HEK293T (cell line): ENCODE data around the gene SSTR5.

ENCODE experiments used
- CTCF ChIA-PET: fragments of 350-600 bp; formaldehyde crosslinking; extraction: SDS; loops from one replicate; lab custom pipeline; 2021; ENCODE audit warnings: antibody characterized with exemption, inconsistent platforms; lab: Yijun Ruan, JAX
- POLR2A ChIA-PET: fragments of 350-600 bp; formaldehyde crosslinking; extraction: SDS; loops from one replicate; lab custom pipeline; 2020; ENCODE audit warnings: antibody characterized with exemption, inconsistent platforms; lab: Yijun Ruan, JAX
- DNase-seq: peaks from one replicate; pipeline ENCODE4 v3.0.0; 2012; ENCODE audit warnings: mixed read lengths; ENCODE audit errors: extremely low spot score
- ARNT ChIP-seq: fragments of 450-650 bp; IDR thresholded peaks from 2 replicates; pipeline ENCODE4 v1.6.1; 2017; ENCODE audit warnings: mild to moderate bottlenecking
- BHLHE40 ChIP-seq: fragments of 450-650 bp; IDR thresholded peaks from 2 replicates; pipeline ENCODE4 v1.6.1; 2016; ENCODE audit warnings: mild to moderate bottlenecking, moderate library complexity, borderline replicate concordance
- CTBP1 ChIP-seq: fragments of 450-650 bp; IDR thresholded peaks from 2 replicates; pipeline ENCODE4 v1.6.1; 2016; ENCODE audit warnings: borderline replicate concordance
- ELF4 ChIP-seq: fragments of 450-650 bp; IDR thresholded peaks from 2 replicates; pipeline ENCODE4 v1.6.1; 2017; ENCODE audit warnings: antibody characterized with exemption
- FOXA1 ChIP-seq: fragments of 450-650 bp; IDR thresholded peaks from 2 replicates; pipeline ENCODE4 v1.6.1; 2016; ENCODE audit warnings: mild to moderate bottlenecking
- FOXK2 ChIP-seq: fragments of 450-650 bp; IDR thresholded peaks from 2 replicates; pipeline ENCODE4 v1.6.1; 2016; ENCODE audit warnings: mild to moderate bottlenecking
- FOXM1 ChIP-seq: fragments of 450-650 bp; IDR thresholded peaks from 2 replicates; pipeline ENCODE4 v1.6.1; 2017; ENCODE audit warnings: mild to moderate bottlenecking, borderline replicate concordance
- HDGF ChIP-seq: fragments of 450-650 bp; IDR thresholded peaks from 2 replicates; pipeline ENCODE4 v1.6.1; 2017; ENCODE audit warnings: antibody characterized with exemption, borderline replicate concordance
- L3MBTL2 ChIP-seq: fragments of 450-650 bp; conservative IDR thresholded peaks from 2 replicates; pipeline ENCODE4 v1.6.1; 2016; ENCODE audit warnings: mild to moderate bottlenecking
- LEF1 ChIP-seq: fragments of 450-650 bp; IDR thresholded peaks from 2 replicates; pipeline ENCODE4 v1.6.1; 2017; ENCODE audit warnings: mild to moderate bottlenecking, borderline replicate concordance
- NFRKB ChIP-seq: fragments of 450-650 bp; IDR thresholded peaks from 2 replicates; pipeline ENCODE4 v1.6.1; 2016; ENCODE audit warnings: mild to moderate bottlenecking, moderate library complexity
- SP1 ChIP-seq: fragments of 450-650 bp; IDR thresholded peaks from 2 replicates; pipeline ENCODE4 v1.6.1; 2017
- SUZ12 ChIP-seq: fragments of 450-650 bp; IDR thresholded peaks from 2 replicates; pipeline ENCODE4 v1.6.1; 2016; ENCODE audit warnings: mild to moderate bottlenecking
- TARDBP ChIP-seq: fragments of 450-650 bp; IDR thresholded peaks from 2 replicates; pipeline ENCODE4 v1.6.1; 2016
- ZNF384 ChIP-seq: fragments of 450-650 bp; IDR thresholded peaks from 2 replicates; pipeline ENCODE4 v1.6.1; 2016
- TF ChIP-seq, protein P1 (sequence below): fragments of 450-650 bp; IDR thresholded peaks from 2 replicates; pipeline ENCODE4 v1.6.1; 2016

SSTR5 gene

DNA sequence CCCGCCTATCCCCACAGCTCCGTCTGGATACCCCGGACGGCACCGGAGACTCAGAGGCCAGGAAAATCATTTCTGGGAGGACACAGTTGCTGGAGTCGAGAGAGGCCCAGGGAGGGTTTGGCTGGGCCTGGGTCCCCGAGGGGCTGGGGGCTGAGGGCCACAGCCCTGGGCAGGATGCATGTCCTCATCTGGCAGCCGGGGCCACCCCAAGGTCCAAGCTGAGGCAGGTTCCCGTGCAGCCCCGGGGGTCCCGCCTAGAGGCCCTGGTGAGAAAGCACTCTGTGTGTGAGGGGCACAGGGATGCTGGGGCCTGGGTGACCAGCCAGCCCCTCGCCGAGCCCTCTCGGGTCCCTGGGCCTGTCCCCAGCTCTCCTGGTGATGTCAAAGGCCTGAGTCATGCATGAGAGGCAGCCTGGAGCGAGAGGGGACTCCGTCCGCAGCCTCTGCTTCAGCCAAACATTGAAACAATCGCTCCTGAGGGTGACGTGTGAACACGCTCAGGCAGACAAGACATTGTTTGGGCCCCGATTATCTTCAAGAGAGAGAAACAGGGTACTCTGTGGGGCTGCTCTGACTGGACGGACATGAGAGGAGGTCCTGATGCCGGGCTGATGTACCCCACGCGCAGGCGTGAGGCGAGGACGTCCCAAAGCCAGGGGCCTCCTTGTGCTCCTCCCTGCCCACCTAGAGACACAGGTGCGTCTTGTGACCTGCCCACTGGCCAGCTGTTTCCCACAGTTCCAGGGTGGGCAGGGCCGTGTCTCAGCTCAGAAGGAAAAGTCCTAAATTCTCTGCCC, 49.3 kb downstream of the SSTR5 start:
- TF ChIP-seq BHLHE40 (no peak), FOXM1 (no peak), FOXA1 (no peak), NFRKB (no peak), FOXK2 (no peak), ARNT (no peak), CTBP1 (no peak)
- TF ChIP-seq, protein P1, sequence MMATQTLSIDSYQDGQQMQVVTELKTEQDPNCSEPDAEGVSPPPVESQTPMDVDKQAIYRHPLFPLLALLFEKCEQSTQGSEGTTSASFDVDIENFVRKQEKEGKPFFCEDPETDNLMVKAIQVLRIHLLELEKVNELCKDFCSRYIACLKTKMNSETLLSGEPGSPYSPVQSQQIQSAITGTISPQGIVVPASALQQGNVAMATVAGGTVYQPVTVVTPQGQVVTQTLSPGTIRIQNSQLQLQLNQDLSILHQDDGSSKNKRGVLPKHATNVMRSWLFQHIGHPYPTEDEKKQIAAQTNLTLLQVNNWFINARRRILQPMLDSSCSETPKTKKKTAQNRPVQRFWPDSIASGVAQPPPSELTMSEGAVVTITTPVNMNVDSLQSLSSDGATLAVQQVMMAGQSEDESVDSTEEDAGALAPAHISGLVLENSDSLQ = no peak
- POLR2A ChIA-PET = no interaction called here
- CTCF ChIA-PET = interaction anchor here (0.6 kb wide), 1 partner anchor 19 kb away, joined by 3 read pairs; no protein-coding TSS in a partner anchor
- no peak for DNase-seq

DNA sequence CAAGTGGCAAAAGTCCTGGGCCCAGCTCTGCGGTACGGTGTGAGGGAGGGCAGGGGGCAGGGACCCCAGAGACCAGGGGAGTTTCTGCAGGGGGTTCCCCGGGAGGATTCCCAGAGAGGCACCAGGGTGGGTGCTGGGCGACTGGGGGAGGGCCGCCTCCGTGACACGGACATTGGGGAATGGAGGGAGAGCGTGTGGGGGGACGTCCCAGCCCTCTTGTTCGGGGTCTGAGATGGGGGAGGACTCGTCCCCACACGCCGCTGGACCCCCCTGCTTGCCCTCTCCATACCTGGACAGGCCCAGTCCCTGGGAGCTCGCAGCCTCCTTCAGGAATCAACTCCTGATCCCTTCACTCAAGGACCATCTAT, 49.8 kb downstream of the SSTR5 start:
- ChIA-PET POLR2A (no interaction called here), CTCF (interaction anchor here (0.6 kb wide), 1 partner anchor 19 kb away, joined by 3 read pairs; no protein-coding TSS in a partner anchor)
- no peak for DNase-seq
- no peak for TF ChIP-seq ARNT
- no peak for TF ChIP-seq HDGF
- TF ChIP-seq NFRKB = no peak
- TF ChIP-seq FOXM1 = no peak
- TF ChIP-seq FOXA1 = no peak
- no peak for TF ChIP-seq TARDBP
- no peak for TF ChIP-seq CTBP1
- TF ChIP-seq SUZ12 = no peak

DNA sequence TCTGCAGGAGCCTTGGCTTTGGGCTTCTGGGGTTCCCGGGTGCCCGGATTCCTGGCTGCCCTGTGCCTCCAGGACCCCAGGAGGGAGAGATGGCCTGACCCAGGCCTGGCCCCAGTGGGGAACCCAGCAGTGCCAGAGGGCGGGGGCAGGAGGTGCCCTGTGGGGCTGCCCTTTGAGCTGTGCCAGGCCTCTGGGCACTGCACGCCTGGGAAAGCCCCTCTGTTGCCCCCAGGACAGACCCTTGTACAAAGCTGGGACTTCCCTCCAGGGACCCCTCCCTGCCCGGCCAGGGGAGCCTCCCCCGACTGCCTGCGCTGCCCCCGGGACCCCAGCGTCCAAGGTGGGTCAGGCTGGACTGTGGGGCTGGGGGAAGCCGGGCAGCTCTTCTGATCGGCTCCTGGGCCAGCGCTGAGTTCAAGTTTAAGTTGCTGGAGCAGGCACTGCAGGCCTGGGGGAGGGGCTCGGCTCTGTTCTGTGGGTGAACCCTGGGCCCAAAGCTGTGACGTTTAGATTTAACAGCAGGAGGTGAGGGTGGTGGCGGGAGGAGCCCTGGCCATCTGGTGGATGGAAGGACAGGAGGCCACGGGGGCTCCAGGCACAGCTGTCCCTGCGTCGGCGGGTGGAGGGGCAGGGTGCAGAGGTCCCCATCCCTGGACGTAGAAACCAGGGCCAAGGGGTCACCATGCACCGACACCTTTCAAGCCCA, 51.1 kb downstream of the SSTR5 start:
- TF ChIP-seq ZNF384 (no peak), FOXA1 (no peak), L3MBTL2 (no peak), ELF4 (no peak), SP1 (no peak), CTBP1 (no peak), HDGF (no peak), ARNT (no peak), SUZ12 (no peak), BHLHE40 (no peak), LEF1 (no peak), TARDBP (no peak), NFRKB (no peak), FOXK2 (no peak), FOXM1 (no peak)
- TF ChIP-seq, protein P1 = no peak
- no peak for DNase-seq
- ChIA-PET POLR2A (no interaction called here), CTCF (no interaction called here)

DNA sequence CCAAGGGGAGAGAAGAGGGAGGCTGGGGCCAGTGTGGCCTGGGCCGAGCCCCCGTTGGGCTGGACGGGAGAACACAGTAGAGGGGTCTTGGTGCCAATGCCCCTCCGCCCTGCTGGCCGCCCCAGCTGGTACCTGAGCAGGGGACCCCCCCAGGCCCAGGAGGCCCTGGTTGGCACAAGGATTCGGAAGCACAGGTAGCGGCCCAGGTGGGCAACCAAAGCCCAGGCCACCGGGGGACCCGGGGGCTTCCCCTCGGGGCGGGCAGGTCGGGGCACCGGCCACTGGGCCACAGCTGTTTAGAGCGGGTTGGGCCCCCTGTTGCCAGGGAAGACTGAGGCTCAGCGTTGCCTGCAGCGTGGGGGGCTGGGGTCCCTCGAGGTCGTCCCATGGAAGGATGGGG, 51.7 kb downstream of the SSTR5 start:
- CTCF ChIA-PET = no interaction called here
- TF ChIP-seq FOXM1 (no peak), ARNT (no peak), FOXK2 (no peak), HDGF (no peak), SUZ12 (no peak), TARDBP (no peak), SP1 (no peak), ZNF384 (no peak), CTBP1 (no peak), BHLHE40 (no peak), FOXA1 (no peak), LEF1 (no peak), ELF4 (no peak), NFRKB (no peak), L3MBTL2 (no peak)
- TF ChIP-seq, protein P1 = no peak
- POLR2A ChIA-PET = no interaction called here
- no peak for DNase-seq

DNA sequence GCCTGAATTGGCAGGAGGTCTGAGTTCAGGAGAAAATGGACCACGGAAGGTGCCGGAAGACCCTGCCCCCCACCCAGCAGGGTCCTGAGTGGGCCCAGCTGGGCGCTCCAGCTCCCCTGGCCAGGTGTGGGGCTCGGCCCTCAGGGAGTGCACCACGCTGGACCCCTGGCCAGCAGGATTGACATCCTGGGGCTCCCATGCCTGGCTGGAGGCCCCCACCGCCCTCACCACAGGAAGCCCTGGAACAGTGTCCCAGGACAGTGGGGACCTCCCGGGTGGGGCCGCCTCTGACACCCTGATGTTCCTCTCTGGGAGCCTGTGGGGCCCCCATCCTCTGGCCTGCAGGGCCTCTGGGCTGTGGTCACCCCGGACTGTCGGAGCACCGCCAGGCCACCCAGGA, 52.2 kb downstream of the SSTR5 start:
- ChIA-PET CTCF (no interaction called here), POLR2A (no interaction called here)
- DNase-seq = no peak
- TF ChIP-seq ZNF384 = no peak
- no peak for TF ChIP-seq BHLHE40
- no peak for TF ChIP-seq LEF1
- TF ChIP-seq, protein P1 = no peak
- no peak for TF ChIP-seq SP1
- TF ChIP-seq FOXK2 = no peak
- no peak for TF ChIP-seq CTBP1
- no peak for TF ChIP-seq SUZ12
- no peak for TF ChIP-seq L3MBTL2
- no peak for TF ChIP-seq HDGF
- no peak for TF ChIP-seq FOXA1
- no peak for TF ChIP-seq ARNT
- TF ChIP-seq NFRKB = no peak
- TF ChIP-seq TARDBP = no peak
- TF ChIP-seq FOXM1 = no peak
- TF ChIP-seq ELF4 = no peak
